GM12874 (cell line): Measurements from ENCODE around the gene SMIM44.

ENCODE experiments used
- CTCF ChIP-seq: IDR thresholded peaks from 2 replicates; pipeline ENCODE4 v1.5.1; 2011; ENCODE audit warnings: low read depth, mild to moderate bottlenecking, control low read depth, low read length, moderate library complexity; ENCODE audit not compliant: insufficient read depth

The SMIM44 gene

GRCh38 chr19:3481241-3482090 lies 1.8 kb downstream of the SMIM44 start:
- no peak for TF ChIP-seq CTCF

GRCh38 chr19:3480383-3481091 lies 2.7 kb downstream of the SMIM44 start, which contains the start of gene SMIM24:
Gene SMIM24 (minus strand): TSS chr19:3480525. CDS start chr19:3480463, 62 bp downstream.
- TF ChIP-seq CTCF, result no peak

GRCh38 chr19:3479834-3480215 lies 3.4 kb downstream of the SMIM44 start:
- no peak for TF ChIP-seq CTCF

GRCh38 chr19:3479177-3479833 lies 3.9 kb downstream of the SMIM44 start:
- TF ChIP-seq CTCF, result no peak

GRCh38 chr19:3478409-3479176 lies 4.6 kb downstream of the SMIM44 start:
- TF ChIP-seq CTCF, result no peak

- TF ChIP-seq CTCF, result no peak
Measured at GRCh38 chr19:3477951-3478350, 5.3 kb downstream of the SMIM44 start.
